H1 (cell line): Measurements from ENCODE around the gene EPHA1. TPM values are rescaled to one million over a fixed set of nuclear protein-coding genes. Genes with fewer than 3 reads are reported as not detected.

Experiments
- CTCF ChIA-PET: fragments of 300-600 bp; sonication (Branson Sonifier 250); formaldehyde crosslinking; loops from one replicate; lab custom pipeline; 2021; ENCODE audit not compliant: partially characterized antibody; lab: Charles Lee
- POLR2A ChIA-PET: fragments of 300-600 bp; sonication (Branson Sonifier 250); formaldehyde crosslinking; loops from one replicate; lab custom pipeline; 2021; ENCODE audit warnings: inconsistent platforms; ENCODE audit not compliant: partially characterized antibody; lab: Charles Lee
- DNase-seq, 2 experiments: peaks; one replicate each; pipeline versions ENCODE4 v3.0.0 to v3.0.0-alpha.2; 2010 to 2022; ENCODE audit warnings: low spot score in 2 of 2, low read depth in 1 of 2, mixed read lengths in 1 of 2
- FAIRE-seq: peaks from 2 replicates; lab custom pipeline; 2011; peaks lifted over from hg19 to GRCh38; lab: Jason Lieb, UNC
- H2AFZ ChIP-seq: 2 replicates; pipeline ENCODE4 v1.8.1; 2012; ENCODE audit warnings: low read length, inconsistent platforms
- H2AK5ac ChIP-seq: 2 replicates; pipeline ENCODE4 v1.6.1; 2013; ENCODE audit warnings: low read depth, low read length
- H2BK120ac ChIP-seq: replicated peaks from 2 replicates; pipeline ENCODE3; 2013; ENCODE audit warnings: low read depth, low read length, inconsistent platforms
- H2BK12ac ChIP-seq: 2 replicates; pipeline ENCODE4 v1.6.1; 2013; ENCODE audit warnings: low read depth, low read length
- H2BK15ac ChIP-seq: 2 replicates; pipeline ENCODE4 v1.6.1; 2013; ENCODE audit warnings: low read length
- H2BK20ac ChIP-seq: 2 replicates; pipeline ENCODE4 v1.6.1; 2013; ENCODE audit warnings: low read length
- H2BK5ac ChIP-seq: 2 replicates; pipeline ENCODE4 v1.6.1; 2013; ENCODE audit warnings: low read depth, low read length
- H3K14ac ChIP-seq: 2 replicates; pipeline ENCODE4 v1.6.1; 2013; ENCODE audit warnings: inconsistent platforms; ENCODE audit not compliant: insufficient read length
- H3K18ac ChIP-seq: 2 replicates; pipeline ENCODE4 v1.6.1; 2013; ENCODE audit warnings: low read length; ENCODE audit errors: extremely low read depth
- H3K23ac ChIP-seq: 2 replicates; pipeline ENCODE4 v1.6.1; 2013; ENCODE audit warnings: inconsistent platforms; ENCODE audit not compliant: insufficient read length
- H3K23me2 ChIP-seq: 2 replicates; pipeline ENCODE4 v1.6.1; 2013; ENCODE audit warnings: low read depth, low read length
- H3K27ac ChIP-seq: 2 replicates; pipeline ENCODE4 v1.6.1; 2011; ENCODE audit warnings: low read depth, low read length, inconsistent platforms
- H3K27me3 ChIP-seq, 4 experiments: replicated peaks in 1 of 4; 1 replicate in 1 of 4; 2 replicates in 3 of 4; pipeline versions ENCODE4 v1.6.1 to v1.8.1; 2011 to 2013; ENCODE audit warnings: low read length in 3 of 4, mild to moderate bottlenecking in 3 of 4, inconsistent platforms in 2 of 4, mixed read lengths in 2 of 4, moderate library complexity in 1 of 4; ENCODE audit not compliant: control insufficient read depth in 3 of 4, insufficient read depth in 3 of 4; ENCODE audit errors: extremely low read depth in 1 of 4
- H3K36me3 ChIP-seq, 4 experiments: 2 replicates each; pipeline versions ENCODE4 v1.6.1 to v1.8.1; 2011 to 2013; ENCODE audit warnings: mild to moderate bottlenecking in 4 of 4, low read length in 3 of 4, moderate library complexity in 2 of 4, control low read depth in 1 of 4, inconsistent platforms in 1 of 4; ENCODE audit not compliant: insufficient read depth in 4 of 4, control insufficient read depth in 2 of 4
- H3K4ac ChIP-seq: replicated peaks from 2 replicates; pipeline ENCODE3; 2013; ENCODE audit warnings: low read length, low read depth, mixed read lengths, inconsistent platforms; ENCODE audit not compliant: insufficient read length
- H3K4me1 ChIP-seq, 4 experiments: replicated peaks in 1 of 4; 1 replicate in 1 of 4; 2 replicates in 3 of 4; pipeline versions ENCODE4 v1.6.1 to v1.8.1; 2011 to 2013; ENCODE audit warnings: low read length in 3 of 4, inconsistent platforms in 2 of 4, mixed read lengths in 1 of 4; ENCODE audit not compliant: insufficient read depth in 4 of 4, control insufficient read depth in 3 of 4
- H3K4me2 ChIP-seq, 2 experiments: 2 replicates each; pipeline versions ENCODE4 v1.6.1 to v1.8.1; 2011 to 2013; ENCODE audit warnings: low read depth in 2 of 2, low read length in 2 of 2, control low read depth in 1 of 2, inconsistent platforms in 1 of 2, mild to moderate bottlenecking in 1 of 2; ENCODE audit not compliant: insufficient read depth in 1 of 2
- H3K4me3 ChIP-seq, 4 experiments: fragments of 200-600, 300-600 bp in 1 of 4; sonication (generic), shearing (Covaris generic), sonication (Bioruptor Twin) in 1 of 4; 2 replicates each; pipeline versions ENCODE4 v1.5.1 to v1.8.1; 2011 to 2016; ENCODE audit warnings: low read length in 4 of 4, low read depth in 3 of 4, control low read depth in 2 of 4, inconsistent platforms in 2 of 4, mild to moderate bottlenecking in 2 of 4, mixed read lengths in 1 of 4, moderate library complexity in 1 of 4; ENCODE audit not compliant: insufficient read depth in 2 of 4; ENCODE audit errors: extremely low read depth in 1 of 4
- H3K56ac ChIP-seq: replicated peaks from 2 replicates; pipeline ENCODE3; 2013; ENCODE audit warnings: low read depth, mild to moderate bottlenecking, mixed read lengths, low read length, inconsistent platforms; ENCODE audit not compliant: insufficient read length
- H3K79me1 ChIP-seq: 2 replicates; pipeline ENCODE4 v1.6.1; 2013; ENCODE audit warnings: low read depth, low read length, control low read depth
- H3K79me2 ChIP-seq, 2 experiments: 2 replicates each; pipeline versions ENCODE4 v1.6.1 to v1.8.1; 2012 to 2013; ENCODE audit warnings: low read length in 2 of 2, mild to moderate bottlenecking in 2 of 2, inconsistent platforms in 1 of 2; ENCODE audit not compliant: insufficient read depth in 2 of 2, control insufficient read depth in 1 of 2
- H3K9ac ChIP-seq, 4 experiments: replicated peaks in 1 of 4; 1 replicate in 1 of 4; 2 replicates in 3 of 4; pipeline versions ENCODE4 v1.6.1 to v1.8.1; 2011 to 2013; ENCODE audit warnings: low read depth in 3 of 4, low read length in 3 of 4, control low read depth in 2 of 4, mild to moderate bottlenecking in 2 of 4, moderate library complexity in 2 of 4, inconsistent platforms in 1 of 4; ENCODE audit errors: extremely low read depth in 1 of 4
- H3K9me3 ChIP-seq, 2 experiments: 2 replicates each; pipeline versions ENCODE4 v1.6.1 to v1.8.1; 2012 to 2013; ENCODE audit warnings: mild to moderate bottlenecking in 2 of 2, moderate library complexity in 2 of 2, control low read depth in 1 of 2, inconsistent platforms in 1 of 2, low read depth in 1 of 2, low read length in 1 of 2, mixed read lengths in 1 of 2; ENCODE audit not compliant: insufficient read depth in 2 of 2
- H4K20me1 ChIP-seq, 2 experiments: replicated peaks in 1 of 2; 2 replicates each; pipeline versions ENCODE3 to v1.8.1; 2011 to 2013; ENCODE audit warnings: inconsistent platforms in 2 of 2, low read length in 2 of 2, mild to moderate bottlenecking in 1 of 2; ENCODE audit not compliant: insufficient read depth in 2 of 2, control insufficient read depth in 1 of 2
- H4K5ac ChIP-seq: 2 replicates; pipeline ENCODE4 v1.6.1; 2013; ENCODE audit warnings: low read length, low read depth, mixed read lengths, inconsistent platforms; ENCODE audit not compliant: insufficient read length
- H4K8ac ChIP-seq: 2 replicates; pipeline ENCODE4 v1.8.0; 2013; ENCODE audit warnings: mild to moderate bottlenecking, moderate library complexity, low read length, inconsistent platforms; ENCODE audit not compliant: insufficient read depth; ENCODE audit errors: extremely low read depth
- H4K91ac ChIP-seq: replicated peaks from 2 replicates; pipeline ENCODE3; 2013; ENCODE audit warnings: low read length, mixed read lengths, inconsistent platforms; ENCODE audit not compliant: insufficient read length
- BACH1 ChIP-seq: IDR thresholded peaks from 2 replicates; pipeline ENCODE4 v1.6.1; 2012; ENCODE audit warnings: low read length, improper control_type of control experiment
- CHD1 ChIP-seq: IDR thresholded peaks from 2 replicates; pipeline ENCODE4 v1.6.1; 2012; ENCODE audit warnings: low read depth, low read length, improper control_type of control experiment
- EZH2 ChIP-seq: fragments of 200-600 bp; sonication (generic); IDR thresholded peaks from 2 replicates; pipeline ENCODE4 v1.7.1; 2012; ENCODE audit warnings: low read depth, mild to moderate bottlenecking, moderate library complexity, low read length, inconsistent platforms; ENCODE audit not compliant: severe bottlenecking
- HDAC2 ChIP-seq, 2 experiments: fragments of 300-600 bp in 1 of 2; sonication (generic) in 1 of 2; IDR thresholded peaks; 2 replicates each; pipeline ENCODE4 v1.6.1; 2011 to 2012; ENCODE audit warnings: low read depth in 2 of 2, low read length in 2 of 2, mild to moderate bottlenecking in 2 of 2, moderate library complexity in 2 of 2, borderline replicate concordance in 1 of 2, inconsistent platforms in 1 of 2
- HDAC6 ChIP-seq: IDR thresholded peaks from one replicate; pipeline ENCODE4 v1.7.1; 2012; ENCODE audit warnings: low read depth, mild to moderate bottlenecking, inconsistent platforms, low read length, moderate library complexity
- KDM1A ChIP-seq: fragments of 200-600, 300-600 bp; sonication (generic); IDR thresholded peaks from 2 replicates; pipeline ENCODE4 v1.7.1; 2016; ENCODE audit warnings: mild to moderate bottlenecking, low read length, borderline replicate concordance
- MAX ChIP-seq: IDR thresholded peaks from 2 replicates; pipeline ENCODE4 v1.6.1; 2012; ENCODE audit warnings: inconsistent platforms
- NANOG ChIP-seq: IDR thresholded peaks from 2 replicates; pipeline ENCODE4 v1.6.1; 2011; ENCODE audit warnings: low read length, low read depth, mild to moderate bottlenecking, inconsistent platforms; ENCODE audit not compliant: insufficient read depth, poor library complexity, severe bottlenecking
- RBBP5 ChIP-seq: IDR thresholded peaks from 2 replicates; pipeline ENCODE4 v1.7.1; 2012; ENCODE audit warnings: low read depth, mild to moderate bottlenecking, inconsistent platforms, low read length, moderate library complexity, borderline replicate concordance
- RXRA ChIP-seq: IDR thresholded peaks from 2 replicates; pipeline ENCODE4 v1.6.1; 2011; ENCODE audit warnings: low read depth, mild to moderate bottlenecking, low read length, moderate library complexity; ENCODE audit not compliant: insufficient read depth
- SIRT6 ChIP-seq: IDR thresholded peaks from one replicate; pipeline ENCODE4 v1.7.1; 2012; ENCODE audit warnings: low read length, inconsistent platforms
- SP2 ChIP-seq: IDR thresholded peaks from 2 replicates; pipeline ENCODE4 v1.6.1; 2012; ENCODE audit warnings: mild to moderate bottlenecking, low read length, inconsistent platforms
- TAF1 ChIP-seq: IDR thresholded peaks from 2 replicates; pipeline ENCODE4 v1.6.1; 2011; ENCODE audit warnings: mild to moderate bottlenecking, low read depth, low read length
- TCF12 ChIP-seq: IDR thresholded peaks from 2 replicates; pipeline ENCODE4 v1.6.1; 2011; ENCODE audit warnings: low read depth, mild to moderate bottlenecking, low read length
- WGBS, 2 experiments: shearing (Covaris generic) in 1 of 2; methylation state at CpG; one replicate each; pipeline versions ENCODE4 v1.1.6 to v1.1.7; 2013 to 2015; ENCODE audit warnings: low lambda C conversion rate in 2 of 2, mixed read lengths in 2 of 2, inconsistent platforms in 1 of 2, low coverage in 1 of 2, missing lambda C conversion rate in 1 of 2; ENCODE audit not compliant: insufficient replicate concordance in 2 of 2, insufficient coverage in 1 of 2, insufficient read length in 1 of 2; ENCODE audit errors: extremely low coverage in 1 of 2, missing lambda C conversion rate in 1 of 2; 5-methylcytosine and 5-hydroxymethylcytosine counted together
- polyA plus RNA-seq, 7 experiments: library from polyadenylated mRNA; depleted of rRNA in 3 of 7; stranded (reverse) in 5 of 7; unstranded in 2 of 7; fragments of >200 nt in 5 of 7; fragments of 200-250 nt in 2 of 7; gene quantifications; 1 replicate in 5 of 7; 2 replicates in 1 of 7; 4 replicates in 1 of 7; pipeline versions ENCODE4 v1.2.1 to v1.2.3, GENCODE V29; 2011 to 2013; ENCODE audit warnings: missing spikeins in 2 of 7, mixed read lengths in 2 of 7
- total RNA-seq: library from RNA; stranded (reverse); fragmentation: NEBNext Ultra II Directional; extraction: Animal tissue kit (Norgen Biotek cat#: 25700); gene quantifications from 2 replicates; pipeline ENCODE4 v1.2.1, GENCODE V29; 2021

EPHA1 gene
- total and polyA plus RNA-seq, 2 of the 8 experiments (the other 6 are each of a cell fraction or from before 2014, with no cell fraction given): 86.5 to 133 TPM

- ChIA-PET CTCF (interaction anchor here (1.3 to 23.5 kb wide), 6 partner anchors 11 to 95 kb away, joined by 3 to 359 read pairs (median 20); partner anchors contain the start of genes EPHA1 and ZYX), POLR2A (interaction anchor here (1.2 to 25.2 kb wide), 4 partner anchors 11 to 63 kb away, joined by 3 to 518 read pairs (median 24); partner anchors contain the start of genes EPHA1, FAM131B and ZYX)
- no peak for TF ChIP-seq TAF1
- TF ChIP-seq EZH2: no peak
- no peak for TF ChIP-seq RBBP5
- no peak for TF ChIP-seq MAX
- TF ChIP-seq SP2: no peak
- TF ChIP-seq BACH1: no peak
- TF ChIP-seq NANOG: no peak
- no peak for TF ChIP-seq RXRA
- TF ChIP-seq KDM1A: no peak
- no peak for TF ChIP-seq HDAC6
- no peak for TF ChIP-seq CHD1
- no peak for TF ChIP-seq HDAC2 (IDR thresholded peaks at IDR 0.05; ENCODE audit: borderline replicate concordance in 1 of 2, low read depth in 2 of 2, low read length in 2 of 2)
- TF ChIP-seq TCF12: no peak
- TF ChIP-seq SIRT6: no peak
Observed at GRCh38 chr7:143394777-143395176, 13.9 kb downstream of the EPHA1 start.

More at GRCh38 chr7:143394777-143395176, 13.9 kb downstream of the EPHA1 start:
- Histone ChIP-seq H3K4me1 (no peaks in the 10 kb centered on the region; a peak in 1 of 7 replicates), H2AFZ (no peak overlapping the region), H2BK5ac (no peak overlapping the region), H3K14ac (no peak overlapping the region), H2BK120ac (no peak overlapping the region), H3K4me3 (no peak overlapping the region), H3K18ac (no peak overlapping the region), H3K4me2 (no peak overlapping the region), H3K27ac (no peak overlapping the region), H2BK12ac (no peak overlapping the region), H3K79me2 (no peaks in the 10 kb centered on the region), H3K4ac (no peak overlapping the region), H3K9ac (no peak overlapping the region), H4K20me1 (peaks cover 27 to 44% of the 10 kb centered on the region in 2 experiments), H2BK15ac (no peak overlapping the region), H3K9me3 (no peaks in the 10 kb centered on the region), H4K8ac (no peak overlapping the region), H3K36me3 (peaks cover 44 to 94% (median 89%) of the 10 kb centered on the region in 4 experiments), H2BK20ac (no peak overlapping the region), H4K5ac (no peak overlapping the region), H3K56ac (no peak overlapping the region), H2AK5ac (no peak overlapping the region), H3K23ac (no peak overlapping the region), H3K23me2 (no peaks in the 10 kb centered on the region), H3K27me3 (no peaks in the 10 kb centered on the region), H4K91ac (no peak overlapping the region), H3K79me1 (peaks cover 2% of the 10 kb centered on the region; the same call in 1 of the 2 replicates)
- FAIRE-seq (no peak), DNase-seq (no peak)
- WGBS, 2 experiments: 96% methylated on average over 6 of the region's 6 CpGs; no CpG with 5 or more reads in 1 of the 2 experiments
